Measurements from ENCODE around the gene BCL2L11. TPM values are rescaled to one million over a fixed set of nuclear protein-coding genes. Genes with fewer than 3 reads are reported as not detected.
A peak's percentile ranks its signal among the peaks of the same experiment; 100 is the strongest.

Gene BCL2L11
- total RNA-seq, 1 donor from 2014 or later, result 32.5 TPM

GRCh38 chr2:111145951-111146350 lies 25.2 kb downstream of the BCL2L11 start:
- Mint-ChIP-seq H3K4me3 (ENCODE audit: unreplicated experiment) (no peak overlapping the region), H3K36me3 (ENCODE audit: low read depth, unreplicated experiment) (peaks cover under 1% of the 10 kb centered on the region), H3K9me3 (ENCODE audit: unreplicated experiment) (no peaks in the 10 kb centered on the region), H3K27ac (ENCODE audit: unreplicated experiment) (no peak overlapping the region), H3K27me3 (ENCODE audit: unreplicated experiment) (peaks cover 1% of the 10 kb centered on the region), H3K4me1 (ENCODE audit: unreplicated experiment) (peaks cover 17% of the 10 kb centered on the region)
- no peak for TF ChIP-seq CTCF (IDR thresholded peaks at IDR 0.05; ENCODE audit: unreplicated experiment)
- no peak for DNase-seq (ENCODE audit: low spot score)

DNA sequence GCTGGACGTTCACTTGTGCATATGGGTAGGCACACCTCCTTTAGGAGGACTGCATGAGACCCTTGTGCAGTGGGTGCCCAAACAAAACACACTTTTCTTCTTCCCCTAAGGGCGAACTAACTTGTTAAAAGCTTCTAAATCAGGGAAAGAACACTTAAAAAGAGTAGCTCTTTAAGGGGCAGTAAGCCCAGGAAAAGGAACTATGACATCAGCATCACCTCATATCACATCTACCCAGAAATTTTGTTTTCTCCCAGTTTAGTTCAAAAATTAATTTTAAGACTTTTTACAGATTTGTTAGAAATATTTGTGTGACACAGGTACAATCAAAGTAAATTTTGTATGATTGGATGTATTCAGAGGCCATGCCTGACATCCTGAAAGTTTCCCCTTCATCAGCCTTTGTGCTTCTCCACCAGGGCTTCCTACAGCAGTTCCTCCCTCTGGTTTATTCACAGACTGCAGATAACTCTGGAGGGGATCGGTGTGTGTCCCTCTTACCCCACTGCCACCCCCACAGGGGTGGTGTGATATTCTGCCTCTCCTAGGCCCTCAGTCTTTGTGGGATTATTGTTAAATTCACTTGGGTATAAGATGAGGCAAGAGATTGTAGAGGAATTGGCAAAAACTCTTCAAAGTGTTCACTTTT lies 27.6 kb downstream of the BCL2L11 start:
- Mint-ChIP-seq H3K27ac (ENCODE audit: unreplicated experiment) (no peak overlapping the region), H3K27me3 (ENCODE audit: unreplicated experiment) (peaks cover 1% of the 10 kb centered on the region), H3K36me3 (ENCODE audit: low read depth, unreplicated experiment) (peaks cover 9% of the 10 kb centered on the region), H3K4me1 (ENCODE audit: unreplicated experiment) (peaks cover 19% of the 10 kb centered on the region), H3K9me3 (ENCODE audit: unreplicated experiment) (no peaks in the 10 kb centered on the region), H3K4me3 (ENCODE audit: unreplicated experiment) (no peak overlapping the region)
- no peak for DNase-seq (ENCODE audit: low spot score)
- no peak for TF ChIP-seq CTCF (IDR thresholded peaks at IDR 0.05; ENCODE audit: unreplicated experiment)

DNA sequence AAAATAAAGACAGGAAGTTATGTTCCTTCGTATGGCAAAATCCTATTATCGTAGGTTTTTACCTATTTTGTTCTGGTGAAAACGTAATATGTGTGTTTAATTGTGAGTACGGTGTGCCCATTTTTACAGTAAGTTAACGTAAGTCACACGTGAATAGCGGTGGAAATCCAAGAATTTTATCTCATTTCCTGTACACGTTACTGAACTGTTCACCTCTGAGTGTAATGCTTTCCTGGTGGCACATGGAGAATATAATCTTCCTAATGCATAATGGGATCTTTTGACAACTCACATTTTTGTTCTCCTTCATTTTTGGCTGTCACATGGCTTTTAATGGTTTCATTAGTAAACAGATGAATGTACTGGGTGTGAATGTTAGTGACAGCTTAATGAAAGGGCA lies 28.2 kb downstream of the BCL2L11 start:
- Mint-ChIP-seq H3K27me3 (ENCODE audit: unreplicated experiment) (peaks cover 1% of the 10 kb centered on the region), H3K9me3 (ENCODE audit: unreplicated experiment) (no peaks in the 10 kb centered on the region), H3K27ac (ENCODE audit: unreplicated experiment) (no peak overlapping the region), H3K4me3 (ENCODE audit: unreplicated experiment) (no peak overlapping the region), H3K4me1 (ENCODE audit: unreplicated experiment) (peaks cover 21% of the 10 kb centered on the region), H3K36me3 (ENCODE audit: low read depth, unreplicated experiment) (peaks cover 9% of the 10 kb centered on the region)
- DNase-seq (ENCODE audit: low spot score), result no peak
- no peak for TF ChIP-seq CTCF (IDR thresholded peaks at IDR 0.05; ENCODE audit: unreplicated experiment)

DNA sequence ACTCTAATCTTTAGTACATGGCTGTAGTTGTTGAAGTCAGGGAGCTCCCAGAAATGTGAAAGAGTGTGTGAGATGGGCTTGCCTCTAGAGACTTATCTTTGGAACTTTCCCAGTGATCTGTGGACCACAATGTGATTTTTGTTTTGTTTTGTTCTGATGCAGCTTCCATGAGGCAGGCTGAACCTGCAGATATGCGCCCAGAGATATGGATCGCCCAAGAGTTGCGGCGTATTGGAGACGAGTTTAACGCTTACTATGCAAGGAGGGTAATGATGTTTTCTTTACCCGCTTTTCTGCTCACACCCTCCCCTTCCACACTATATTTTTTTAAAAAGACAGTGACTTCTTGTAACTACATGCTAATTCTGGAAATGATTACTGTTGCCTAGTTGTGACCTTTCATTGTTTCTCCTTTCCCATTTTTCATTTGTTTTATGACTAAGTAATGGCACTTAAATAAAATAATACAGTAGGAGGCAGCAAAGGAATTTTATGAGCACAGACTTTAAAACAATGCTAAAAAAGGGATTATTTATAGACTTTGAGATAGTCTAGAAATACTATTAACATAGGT lies 29.3 kb downstream of the BCL2L11 start:
- H3K4me3 Mint-ChIP-seq (ENCODE audit: unreplicated experiment), result no peak overlapping the region
- peaks cover 25% of the 10 kb centered on the region for H3K4me1 Mint-ChIP-seq (ENCODE audit: unreplicated experiment)
- DNase-seq (ENCODE audit: low spot score), result no peak
- H3K27ac Mint-ChIP-seq (ENCODE audit: unreplicated experiment), result no peak overlapping the region
- no peak for TF ChIP-seq CTCF (IDR thresholded peaks at IDR 0.05; ENCODE audit: unreplicated experiment)
- H3K36me3 Mint-ChIP-seq (ENCODE audit: low read depth, unreplicated experiment), result peaks cover 9% of the 10 kb centered on the region
- H3K9me3 Mint-ChIP-seq (ENCODE audit: unreplicated experiment), result no peaks in the 10 kb centered on the region
- H3K27me3 Mint-ChIP-seq (ENCODE audit: unreplicated experiment), result peaks cover 1% of the 10 kb centered on the region

DNA sequence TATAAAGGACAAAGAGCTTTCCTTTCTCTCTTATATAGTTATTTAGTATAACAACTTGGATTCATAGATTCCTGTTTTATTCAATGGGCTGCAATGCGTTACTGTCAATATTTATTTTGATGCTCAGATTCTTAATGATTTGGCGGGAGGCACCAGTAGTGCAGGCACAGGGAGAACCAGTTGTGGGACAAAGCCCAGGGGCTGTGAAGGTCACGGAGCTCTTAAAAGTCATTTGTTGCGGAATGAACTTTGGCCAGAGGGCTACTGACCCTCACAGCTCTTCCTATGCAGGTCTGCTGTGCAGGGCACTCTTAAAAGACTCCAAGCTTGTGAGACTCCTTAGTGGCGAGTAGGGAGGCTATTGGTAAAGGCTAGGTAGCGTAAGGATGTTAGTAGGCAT lies 34.0 kb downstream of the BCL2L11 start:
- DNase-seq (ENCODE audit: low spot score), result no peak
- no peaks in the 10 kb centered on the region for H3K9me3 Mint-ChIP-seq (ENCODE audit: unreplicated experiment)
- TF ChIP-seq CTCF (IDR thresholded peaks at IDR 0.05; ENCODE audit: unreplicated experiment), result no peak
- H3K27ac Mint-ChIP-seq (ENCODE audit: unreplicated experiment), result peak overlapping the region; percentile 22
- H3K36me3 Mint-ChIP-seq (ENCODE audit: low read depth, unreplicated experiment), result peaks cover 22% of the 10 kb centered on the region
- H3K4me1 Mint-ChIP-seq (ENCODE audit: unreplicated experiment), result peaks cover 36% of the 10 kb centered on the region
- H3K27me3 Mint-ChIP-seq (ENCODE audit: unreplicated experiment), result peaks cover 2% of the 10 kb centered on the region
- no peak overlapping the region for H3K4me3 Mint-ChIP-seq (ENCODE audit: unreplicated experiment)
